Stimulated activated naive CD8-positive, alpha-beta T cell treated with anti-CD3 and anti-CD28 coated beads, Interleukin-15, amount 100 ng/mL, for 72 hours (primary cell): Measurements from ENCODE around the gene NKPD1.

Experiments
- ATAC-seq: fragments of 150-1000 bp; cut with Tn5 transposase; 2 replicates; pipeline ENCODE4 v1.10.0; 2021; ENCODE audit warnings: mild to moderate bottlenecking, moderate library complexity
- DNase-seq, 2 donors: peaks; one replicate each; pipeline ENCODE4 v3.0.0; 2021 to 2022
- H3K27ac Mint-ChIP-seq, 2 donors: one replicate each; pipeline ENCODE4 v1.8.0; 2022; ENCODE audit warnings: mild to moderate bottlenecking in 2 of 2, mixed read lengths in 2 of 2, moderate library complexity in 2 of 2
- H3K27me3 Mint-ChIP-seq: one replicate; pipeline ENCODE4 v1.8.0; 2022; ENCODE audit warnings: mixed read lengths
- H3K4me1 Mint-ChIP-seq: one replicate; pipeline ENCODE4 v1.8.0; 2022; ENCODE audit warnings: mild to moderate bottlenecking, mixed read lengths
- H3K4me3 Mint-ChIP-seq, 2 donors: one replicate each; pipeline ENCODE4 v1.8.0; 2022; ENCODE audit warnings: mild to moderate bottlenecking in 2 of 2, mixed read lengths in 2 of 2, moderate library complexity in 1 of 2
- H3K9me3 Mint-ChIP-seq, 2 donors: one replicate each; pipeline ENCODE4 v1.8.0; 2022; ENCODE audit warnings: mixed read lengths in 2 of 2

NKPD1 gene

DNA sequence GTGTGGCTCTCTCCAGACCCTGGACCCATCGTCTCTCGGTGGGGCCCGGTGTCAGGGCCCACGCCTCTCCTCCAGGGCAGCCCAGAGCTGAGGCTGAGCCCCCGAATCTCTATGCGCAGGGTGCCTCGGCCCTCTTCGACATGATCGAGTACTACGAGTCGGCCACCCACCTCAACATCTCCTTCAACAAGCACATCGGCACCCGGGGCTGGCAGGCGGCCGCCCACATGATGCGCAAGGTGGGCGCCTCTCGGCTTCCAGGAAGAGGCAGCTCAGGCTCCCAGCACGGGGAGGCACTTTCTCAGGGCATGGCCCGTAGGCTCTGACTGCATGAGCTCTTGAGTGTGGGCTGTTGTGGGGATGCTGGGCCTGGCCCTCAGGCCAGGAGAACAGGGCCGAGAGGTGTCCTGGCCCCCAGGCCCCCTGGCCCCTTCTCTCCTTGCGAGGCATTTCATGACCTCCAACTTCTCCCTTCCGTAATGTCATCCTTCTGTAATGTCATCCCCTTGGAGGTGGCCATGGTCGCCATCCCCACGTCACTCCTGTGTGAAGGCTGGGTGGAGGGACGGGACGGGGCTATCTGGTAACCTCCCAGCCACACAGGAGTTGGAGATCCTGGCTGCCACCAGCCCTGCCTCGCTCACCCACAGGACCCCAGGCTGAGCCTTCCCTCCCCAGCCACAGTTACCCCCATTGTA, 19.4 kb downstream of the NKPD1 start:
- Mint-ChIP-seq H3K4me3 (no peak overlapping the region), H3K27me3 (no peaks in the 10 kb centered on the region), H3K27ac (no peak overlapping the region), H3K9me3 (no peaks in the 10 kb centered on the region), H3K4me1 (peaks cover 18% of the 10 kb centered on the region)
- no peak for ATAC-seq
- no peak for DNase-seq

DNA sequence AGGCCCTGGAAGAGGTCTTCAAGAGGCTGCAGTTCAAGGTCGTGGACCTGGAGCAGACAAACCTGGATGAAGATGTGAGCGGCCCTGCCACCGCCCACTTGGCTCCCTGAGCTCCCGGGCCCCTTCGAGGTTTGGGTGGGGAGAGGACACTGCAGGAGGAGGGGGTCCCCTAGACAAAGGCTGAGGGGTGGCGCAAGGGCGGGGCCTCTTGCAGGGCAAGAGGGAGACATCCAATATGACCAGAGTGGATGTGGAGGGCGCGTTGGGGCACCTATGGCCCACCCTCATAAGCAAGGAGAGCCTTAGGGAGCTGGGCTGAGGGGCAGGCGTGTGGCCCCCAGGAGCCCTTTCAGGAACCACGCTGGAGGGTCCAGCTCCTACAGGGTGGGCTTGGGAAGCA, 20.2 kb downstream of the NKPD1 start:
- no peak for DNase-seq
- H3K9me3 Mint-ChIP-seq, result no peaks in the 10 kb centered on the region
- no peak for ATAC-seq
- no peak overlapping the region for H3K4me3 Mint-ChIP-seq
- H3K4me1 Mint-ChIP-seq, result peaks cover 18% of the 10 kb centered on the region
- H3K27me3 Mint-ChIP-seq, result no peaks in the 10 kb centered on the region
- peak overlapping the region in 1 of 2 donors; percentile 34 for H3K27ac Mint-ChIP-seq

DNA sequence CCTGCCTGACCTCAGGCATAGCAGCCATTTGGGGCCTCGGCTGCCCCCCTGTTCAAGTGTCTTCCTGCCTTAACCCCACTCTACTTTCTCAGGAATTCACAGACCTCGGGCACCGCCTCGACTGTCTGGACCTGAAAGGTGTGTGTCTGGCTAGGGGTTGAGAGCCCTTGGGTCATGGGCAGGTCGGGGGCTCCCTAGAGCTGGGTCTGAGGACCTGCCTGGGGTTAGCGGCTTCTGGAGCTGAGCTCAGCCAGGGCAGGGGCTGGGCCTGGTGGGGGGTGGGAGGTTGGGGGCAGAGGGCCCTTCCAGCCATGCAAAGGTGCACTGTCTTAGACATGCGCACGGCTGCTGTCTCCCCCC, 20.7 kb downstream of the NKPD1 start:
- Mint-ChIP-seq H3K27me3 (no peaks in the 10 kb centered on the region), H3K4me3 (no peak overlapping the region), H3K4me1 (peaks cover 18% of the 10 kb centered on the region), H3K9me3 (no peaks in the 10 kb centered on the region), H3K27ac (no peak overlapping the region)
- DNase-seq, result no peak
- ATAC-seq, result no peak

DNA sequence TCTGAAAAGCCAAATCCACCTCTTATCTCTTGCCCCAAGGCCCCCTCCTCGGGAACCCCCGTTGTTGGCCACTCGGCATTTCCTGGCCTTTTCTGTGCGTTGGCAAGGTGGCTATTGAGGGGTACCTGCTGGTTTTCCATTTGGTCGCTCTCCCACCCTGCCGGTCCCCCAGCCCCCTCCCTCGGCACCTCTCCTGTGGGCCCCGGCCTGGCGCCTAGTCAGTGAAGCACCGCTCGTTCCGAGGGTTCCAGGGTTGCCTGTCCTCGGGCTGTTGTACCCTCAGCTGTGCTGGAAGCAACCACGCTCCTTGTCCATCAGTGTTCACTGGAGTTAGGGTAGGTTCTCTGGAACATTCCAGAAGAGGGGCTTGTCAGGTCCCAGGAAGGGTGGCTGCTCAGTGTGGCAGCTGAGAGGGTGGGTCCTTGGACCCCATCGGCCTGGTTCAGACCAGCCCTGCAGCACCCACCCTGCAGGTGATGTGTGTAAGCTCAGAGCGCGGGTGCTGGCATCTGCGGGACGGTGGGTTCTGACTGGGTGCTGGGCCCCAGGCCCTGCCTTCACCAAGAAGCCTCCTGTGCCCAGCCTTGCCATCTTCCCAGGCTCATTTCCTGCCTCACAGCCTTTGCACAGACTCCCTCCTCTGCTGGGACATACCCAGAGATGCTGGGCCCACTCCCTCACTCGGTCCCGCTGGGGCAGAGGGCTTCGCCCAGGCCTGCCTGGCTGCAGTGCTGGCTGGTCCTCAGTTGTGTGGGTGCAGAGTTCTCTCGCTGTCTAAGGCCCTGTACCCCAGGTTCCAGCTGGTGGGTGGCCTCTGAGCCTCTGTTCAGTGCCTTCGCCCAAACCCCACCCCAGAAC, 21.3 kb downstream of the NKPD1 start:
- ATAC-seq (no peak), DNase-seq (no peak)
- peaks cover 18% of the 10 kb centered on the region for H3K4me1 Mint-ChIP-seq
- no peak overlapping the region for H3K4me3 Mint-ChIP-seq
- no peaks in the 10 kb centered on the region for H3K9me3 Mint-ChIP-seq
- no peaks in the 10 kb centered on the region for H3K27me3 Mint-ChIP-seq
- H3K27ac Mint-ChIP-seq, result no peak overlapping the region

DNA sequence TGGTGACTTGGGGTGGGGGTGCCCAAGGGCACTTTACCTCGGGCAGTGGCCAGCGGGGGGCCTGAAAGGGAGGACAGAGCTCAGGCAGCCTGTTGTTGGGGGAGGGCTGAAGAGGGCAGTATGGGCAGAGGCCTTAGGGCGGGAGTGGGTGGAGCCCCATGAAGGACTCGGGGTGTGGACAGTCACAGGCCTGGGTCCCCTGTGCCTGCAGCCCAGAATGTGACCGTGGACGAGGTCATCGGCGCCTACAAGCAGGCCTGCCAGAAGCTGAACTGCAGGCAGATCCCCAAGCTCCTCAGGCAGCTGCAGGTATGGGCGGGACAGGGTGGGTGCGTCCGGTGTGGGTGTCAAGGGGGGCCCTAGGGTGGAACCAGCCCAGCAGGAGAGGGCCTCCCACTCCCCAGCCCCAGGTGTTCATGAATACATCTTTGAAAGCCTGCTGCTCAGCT, 22.5 kb downstream of the NKPD1 start:
- DNase-seq (no peak), ATAC-seq (no peak)
- Mint-ChIP-seq H3K27me3 (no peaks in the 10 kb centered on the region), H3K4me3 (no peak overlapping the region), H3K9me3 (no peaks in the 10 kb centered on the region), H3K27ac (no peak overlapping the region), H3K4me1 (peaks cover 25% of the 10 kb centered on the region)

DNA sequence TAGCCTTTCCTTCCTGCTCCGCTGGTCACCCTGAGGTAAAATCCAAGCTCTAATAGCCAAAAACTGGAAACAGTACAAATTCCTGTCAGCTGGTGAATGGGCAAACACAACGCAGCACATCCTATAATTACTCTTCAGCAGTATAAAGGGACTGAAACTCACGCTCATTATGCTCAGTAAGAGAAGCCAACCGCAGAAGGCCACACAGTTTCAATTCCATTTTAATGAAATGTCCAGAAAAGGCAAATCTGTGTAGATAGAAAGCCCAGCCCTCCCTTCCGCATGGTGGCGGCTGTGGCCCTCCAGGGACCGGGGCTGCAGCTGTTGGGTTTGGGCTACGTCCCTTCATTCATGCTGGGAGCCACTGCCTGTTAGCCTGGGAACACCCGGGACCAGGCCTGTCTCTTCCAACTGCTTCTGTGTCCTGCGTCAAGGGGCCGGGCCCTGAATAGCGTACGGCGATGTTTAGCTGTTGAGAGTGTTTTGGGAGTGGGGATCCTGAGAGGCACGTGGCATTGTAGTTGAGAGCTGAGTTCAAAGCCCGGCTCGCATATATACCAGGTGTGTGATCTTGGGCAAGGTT, 23.5 kb downstream of the NKPD1 start:
- DNase-seq (no peak), ATAC-seq (no peak)
- no peak overlapping the region for H3K4me3 Mint-ChIP-seq
- H3K27ac Mint-ChIP-seq, result peak overlapping the region in 1 of 2 donors; percentile 75
- H3K27me3 Mint-ChIP-seq, result no peaks in the 10 kb centered on the region
- H3K9me3 Mint-ChIP-seq, result no peaks in the 10 kb centered on the region
- H3K4me1 Mint-ChIP-seq, result peaks cover 17% of the 10 kb centered on the region

DNA sequence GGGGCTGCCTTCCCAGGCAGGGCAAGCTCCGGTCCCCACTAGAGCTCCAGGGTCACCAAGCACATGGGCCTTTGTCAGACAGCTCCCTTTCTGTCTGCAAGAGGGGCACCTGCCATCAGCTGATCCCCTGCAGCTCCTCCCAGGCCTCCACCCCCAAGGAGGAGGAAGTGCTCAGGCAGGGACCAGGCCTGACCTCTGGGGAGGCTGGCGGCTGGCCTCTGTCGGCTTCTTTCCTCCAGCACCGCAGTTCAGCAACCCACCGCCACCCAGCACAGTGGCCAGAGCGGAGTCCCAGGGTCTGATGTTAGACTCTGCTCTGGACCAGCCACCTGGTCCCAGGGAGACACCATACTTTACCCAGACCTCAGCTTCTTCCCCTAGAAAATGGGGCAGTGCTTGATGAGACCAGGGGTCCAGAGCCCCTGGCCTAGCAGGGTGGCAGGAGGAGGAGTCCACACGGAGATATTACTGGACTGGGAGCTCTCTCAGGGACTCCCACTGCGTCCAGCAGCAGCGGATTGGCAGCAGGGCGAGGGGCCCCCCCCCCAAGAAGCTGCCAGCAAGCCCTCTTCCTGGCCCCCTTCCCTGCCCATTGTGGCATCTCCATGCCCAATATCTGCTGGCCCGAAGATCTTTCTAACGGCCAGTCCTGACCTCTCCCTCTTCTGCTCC, 24.1 kb downstream of the NKPD1 start:
- ATAC-seq, result no peak
- peaks cover 17% of the 10 kb centered on the region for H3K4me1 Mint-ChIP-seq
- no peaks in the 10 kb centered on the region for H3K9me3 Mint-ChIP-seq
- H3K27me3 Mint-ChIP-seq, result no peaks in the 10 kb centered on the region
- H3K4me3 Mint-ChIP-seq, result no peak overlapping the region
- H3K27ac Mint-ChIP-seq, result peak overlapping the region in 1 of 2 donors; percentile 75
- no peak for DNase-seq

DNA sequence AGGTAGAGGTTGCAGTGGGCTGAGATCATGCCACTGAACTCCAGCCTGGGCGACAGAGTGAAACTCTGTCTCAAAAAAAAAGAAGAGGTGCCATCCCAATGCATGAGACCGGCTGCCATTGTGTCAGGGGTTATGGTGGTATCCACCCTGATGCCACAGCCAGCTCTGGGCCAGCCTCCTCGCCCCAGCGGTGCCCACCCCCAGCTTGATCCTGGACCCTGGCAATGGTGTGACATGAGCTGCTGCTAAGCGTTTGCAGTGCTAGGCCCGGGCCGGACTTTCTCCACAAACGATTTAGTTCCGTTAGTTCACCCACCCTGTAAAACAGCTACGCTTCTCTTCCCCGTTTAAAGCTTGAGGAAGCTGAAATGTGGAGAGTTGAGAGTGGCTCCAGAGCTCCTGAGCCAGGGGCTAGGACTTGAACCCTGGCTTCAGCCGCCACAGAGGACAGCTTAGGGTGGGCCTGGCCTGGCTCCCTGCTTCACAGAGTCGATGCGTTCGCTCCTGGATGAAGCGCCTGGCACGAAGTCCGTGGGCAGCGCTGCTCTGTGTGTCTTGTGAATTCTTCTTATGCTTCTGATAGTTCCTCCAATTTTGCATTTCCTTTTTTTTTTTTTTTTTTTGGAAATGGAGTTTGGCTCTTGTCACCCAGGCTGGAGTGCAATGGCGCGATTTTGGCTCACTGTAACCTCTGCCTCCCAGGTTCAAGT, 25.5 kb downstream of the NKPD1 start:
- no peaks in the 10 kb centered on the region for H3K27me3 Mint-ChIP-seq
- H3K27ac Mint-ChIP-seq, result no peak overlapping the region
- DNase-seq (no peak), ATAC-seq (no peak)
- H3K4me1 Mint-ChIP-seq, result peaks cover 25% of the 10 kb centered on the region
- H3K9me3 Mint-ChIP-seq, result no peaks in the 10 kb centered on the region
- H3K4me3 Mint-ChIP-seq, result no peak overlapping the region

DNA sequence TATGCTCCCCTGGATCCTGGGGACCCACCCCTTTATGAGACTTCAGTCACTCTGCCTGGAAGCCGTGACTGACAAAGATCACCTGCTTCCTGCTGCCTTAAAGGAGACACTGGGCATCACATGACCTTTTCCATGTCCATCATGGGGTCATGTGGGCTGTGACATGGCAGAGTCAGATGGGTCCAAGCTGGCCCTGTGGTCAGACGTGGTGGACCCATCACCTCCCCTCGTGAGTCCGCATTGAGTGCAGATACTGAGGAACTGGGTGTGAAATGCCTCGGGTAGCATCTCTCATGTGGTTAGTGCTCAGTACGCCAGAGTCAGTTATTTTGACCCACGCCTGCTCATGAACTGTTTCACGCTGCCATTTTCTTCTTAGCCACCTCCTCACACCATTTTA, 27.1 kb downstream of the NKPD1 start:
- Mint-ChIP-seq H3K27ac (no peak overlapping the region), H3K4me3 (no peak overlapping the region)

DNA sequence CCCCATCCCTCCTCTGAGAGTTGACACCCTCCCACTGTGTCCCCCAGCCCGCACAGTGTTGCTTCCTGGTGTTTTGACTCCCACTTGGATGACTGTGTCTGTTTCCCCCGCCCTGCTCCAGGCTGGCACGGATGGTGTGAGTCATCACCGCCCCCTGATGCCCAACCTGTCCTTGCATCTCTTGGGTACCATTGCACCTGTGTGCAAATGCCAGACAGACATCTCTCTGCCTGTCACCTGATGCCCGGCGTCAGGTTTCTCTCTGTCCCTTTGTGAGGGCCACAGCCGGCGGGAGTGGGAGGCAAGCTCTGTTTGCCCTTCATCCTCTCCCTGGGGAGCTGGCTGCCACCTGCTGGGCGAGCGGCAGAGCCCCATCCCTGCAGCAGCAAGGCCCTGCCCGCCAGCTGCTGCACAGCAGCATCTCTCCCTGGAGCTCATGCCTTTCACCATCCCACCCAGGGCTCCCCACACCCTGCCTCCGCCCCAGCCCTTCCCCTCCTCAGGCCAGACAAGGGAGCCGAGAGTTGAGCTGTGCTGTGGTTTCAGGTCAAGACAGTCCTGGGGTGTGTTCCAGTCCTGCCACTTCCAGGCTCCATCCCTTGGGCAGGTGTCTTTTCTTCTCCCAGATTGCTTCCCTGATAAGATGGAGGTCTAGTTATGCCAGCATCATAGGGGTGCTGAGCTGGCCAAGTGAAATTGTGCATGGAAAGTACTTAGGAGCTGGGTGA, 29.7 kb downstream of the NKPD1 start:
- no peak overlapping the region for H3K4me3 Mint-ChIP-seq
- no peaks in the 10 kb centered on the region for H3K9me3 Mint-ChIP-seq
- DNase-seq, result no peak
- peaks cover 27% of the 10 kb centered on the region for H3K4me1 Mint-ChIP-seq
- peak overlapping the region in 1 of 2 donors; percentile 34 for H3K27ac Mint-ChIP-seq
- ATAC-seq, result peak; percentile 34
- no peaks in the 10 kb centered on the region for H3K27me3 Mint-ChIP-seq

More for the DNA sequence above, 27.1 kb downstream of the NKPD1 start:
- DNase-seq (no peak), ATAC-seq (no peak)
- Mint-ChIP-seq H3K4me1 (peaks cover 28% of the 10 kb centered on the region), H3K27me3 (no peaks in the 10 kb centered on the region), H3K9me3 (no peaks in the 10 kb centered on the region)

DNA sequence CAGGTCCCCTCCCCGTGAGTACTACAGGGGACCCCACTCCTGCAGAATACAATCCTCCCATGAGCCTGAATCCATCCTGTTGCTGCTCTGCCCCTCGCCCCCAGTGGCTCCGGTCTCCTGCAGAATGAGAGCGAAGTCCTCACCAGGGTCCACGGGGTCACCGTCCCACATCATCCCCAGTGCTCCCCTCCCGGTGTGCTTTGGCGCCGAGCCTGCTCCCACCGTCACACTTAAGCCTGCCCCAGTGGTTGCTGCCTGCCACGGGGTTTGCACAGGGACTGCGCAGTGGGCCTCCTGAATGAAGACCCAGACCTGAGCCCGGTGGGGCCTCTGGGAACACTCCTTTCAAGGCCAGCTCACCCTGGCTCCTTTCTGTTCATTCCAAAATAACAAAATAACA, 30.5 kb downstream of the NKPD1 start:
- H3K27me3 Mint-ChIP-seq, result no peaks in the 10 kb centered on the region
- no peaks in the 10 kb centered on the region for H3K9me3 Mint-ChIP-seq
- no peak overlapping the region for H3K4me3 Mint-ChIP-seq
- H3K4me1 Mint-ChIP-seq, result peaks cover 35% of the 10 kb centered on the region
- H3K27ac Mint-ChIP-seq, result no peak overlapping the region
- ATAC-seq, result no peak
- DNase-seq, result no peak

DNA sequence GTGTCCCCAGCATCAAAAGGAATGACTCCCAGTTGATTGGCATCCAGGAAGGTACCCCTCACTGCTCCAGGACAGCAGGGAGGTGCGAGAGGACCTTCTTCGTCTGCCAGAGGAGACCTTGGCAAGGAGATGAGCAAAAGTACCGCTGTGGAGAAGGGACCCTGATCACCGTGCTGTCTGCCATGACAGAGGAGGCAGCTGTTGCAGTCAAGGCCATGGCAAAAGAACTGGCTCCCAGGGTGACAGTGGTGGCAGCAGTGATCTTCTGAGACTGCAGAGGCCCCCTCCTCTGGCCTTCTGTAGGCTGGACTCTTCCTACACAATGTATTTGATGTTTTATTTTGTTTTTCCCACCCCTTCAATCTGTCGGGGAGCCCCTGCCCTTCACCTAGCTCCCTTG, 32.0 kb downstream of the NKPD1 start:
- ATAC-seq (no peak), DNase-seq (no peak)
- Mint-ChIP-seq H3K27ac (no peak overlapping the region), H3K27me3 (no peaks in the 10 kb centered on the region), H3K4me1 (peaks cover 34% of the 10 kb centered on the region), H3K4me3 (no peak overlapping the region), H3K9me3 (no peaks in the 10 kb centered on the region)

DNA sequence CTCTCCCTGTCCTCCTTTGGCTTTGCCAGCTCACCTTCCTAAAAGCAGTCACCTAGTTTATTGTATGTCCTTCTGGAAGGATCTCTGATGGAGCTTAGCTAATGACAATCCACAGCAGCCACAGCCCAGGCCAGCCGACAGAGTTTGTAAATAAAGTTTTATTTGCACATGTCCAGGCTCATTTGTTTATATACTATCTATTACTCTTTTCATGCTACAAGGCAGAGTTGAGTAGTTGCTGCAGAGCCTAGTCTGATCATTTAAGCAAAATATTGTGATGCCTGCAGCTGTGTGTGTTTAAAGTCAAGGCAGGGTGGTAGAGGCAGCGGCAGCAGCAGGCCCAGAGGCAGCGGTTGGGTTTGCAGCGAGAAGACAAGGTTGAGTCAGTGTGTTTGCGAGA, 32.6 kb downstream of the NKPD1 start:
- H3K27me3 Mint-ChIP-seq, result no peaks in the 10 kb centered on the region
- H3K4me3 Mint-ChIP-seq, result no peak overlapping the region
- H3K27ac Mint-ChIP-seq, result no peak overlapping the region
- ATAC-seq (no peak), DNase-seq (no peak)
- no peaks in the 10 kb centered on the region for H3K9me3 Mint-ChIP-seq
- H3K4me1 Mint-ChIP-seq, result peaks cover 39% of the 10 kb centered on the region

DNA sequence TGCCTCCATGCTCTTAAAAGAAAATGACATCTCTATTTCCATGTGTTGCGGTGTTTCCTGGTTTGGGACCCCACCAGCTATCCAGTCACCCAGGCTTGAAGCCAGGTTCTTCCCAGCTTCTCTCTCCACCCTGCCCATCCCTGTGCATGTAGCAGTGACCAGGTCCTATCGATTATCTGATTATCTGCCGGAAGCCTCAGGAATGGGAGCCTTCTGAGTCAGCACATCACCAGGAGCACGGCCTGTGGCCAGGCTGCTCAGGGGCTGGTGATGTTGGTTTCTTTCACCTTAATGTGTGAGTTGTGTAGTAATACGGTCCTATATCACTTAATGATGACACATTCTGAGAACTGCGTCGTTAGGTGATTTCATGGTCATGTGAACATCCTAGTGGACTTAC, 34.1 kb downstream of the NKPD1 start:
- no peak overlapping the region for H3K27ac Mint-ChIP-seq
- no peak for DNase-seq
- H3K9me3 Mint-ChIP-seq, result no peaks in the 10 kb centered on the region
- no peaks in the 10 kb centered on the region for H3K27me3 Mint-ChIP-seq
- peak overlapping the region in 1 of 2 donors; percentile 24 for H3K4me3 Mint-ChIP-seq
- no peak for ATAC-seq
- peaks cover 54% of the 10 kb centered on the region for H3K4me1 Mint-ChIP-seq
